PC-9 (cell line): ENCODE results near the gene ZNF316.

Source experiments
- EZH2 ChIP-seq: fragments of 200-600 bp; sonication (generic); IDR thresholded peaks from 2 replicates; pipeline ENCODE4 v1.8.0; 2017; ENCODE audit warnings: antibody characterized with exemption, low read depth
- TF ChIP-seq, protein P1 (sequence below): fragments of 200-600 bp; sonication (generic); conservative IDR thresholded peaks from 2 replicates; pipeline ENCODE4 v1.6.1; 2017; ENCODE audit warnings: mixed run types, antibody characterized with exemption, mild to moderate bottlenecking, moderate library complexity

DNA sequence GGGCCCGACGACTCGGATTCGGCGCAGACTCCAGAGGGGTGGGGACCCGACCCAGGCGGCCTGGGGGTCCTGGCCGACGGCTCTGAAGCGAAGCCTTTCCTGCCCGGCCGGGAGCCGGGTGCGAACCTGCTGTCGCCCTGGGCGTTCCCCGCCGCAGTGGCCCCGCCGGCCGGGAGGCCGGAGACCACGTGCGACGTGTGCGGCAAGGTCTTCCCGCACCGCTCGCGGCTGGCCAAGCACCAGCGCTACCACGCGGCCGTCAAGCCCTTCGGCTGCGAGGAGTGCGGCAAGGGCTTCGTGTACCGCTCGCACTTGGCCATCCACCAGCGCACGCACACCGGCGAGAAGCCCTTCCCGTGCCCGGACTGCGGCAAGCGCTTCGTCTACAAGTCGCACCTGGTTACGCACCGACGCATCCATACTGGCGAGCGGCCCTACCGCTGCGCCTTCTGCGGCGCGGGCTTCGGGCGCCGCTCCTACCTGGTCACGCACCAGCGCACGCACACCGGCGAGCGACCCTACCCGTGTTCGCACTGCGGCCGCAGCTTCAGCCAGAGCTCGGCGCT is 15.4 kb downstream of the ZNF316 start:
- TF ChIP-seq, protein P1, sequence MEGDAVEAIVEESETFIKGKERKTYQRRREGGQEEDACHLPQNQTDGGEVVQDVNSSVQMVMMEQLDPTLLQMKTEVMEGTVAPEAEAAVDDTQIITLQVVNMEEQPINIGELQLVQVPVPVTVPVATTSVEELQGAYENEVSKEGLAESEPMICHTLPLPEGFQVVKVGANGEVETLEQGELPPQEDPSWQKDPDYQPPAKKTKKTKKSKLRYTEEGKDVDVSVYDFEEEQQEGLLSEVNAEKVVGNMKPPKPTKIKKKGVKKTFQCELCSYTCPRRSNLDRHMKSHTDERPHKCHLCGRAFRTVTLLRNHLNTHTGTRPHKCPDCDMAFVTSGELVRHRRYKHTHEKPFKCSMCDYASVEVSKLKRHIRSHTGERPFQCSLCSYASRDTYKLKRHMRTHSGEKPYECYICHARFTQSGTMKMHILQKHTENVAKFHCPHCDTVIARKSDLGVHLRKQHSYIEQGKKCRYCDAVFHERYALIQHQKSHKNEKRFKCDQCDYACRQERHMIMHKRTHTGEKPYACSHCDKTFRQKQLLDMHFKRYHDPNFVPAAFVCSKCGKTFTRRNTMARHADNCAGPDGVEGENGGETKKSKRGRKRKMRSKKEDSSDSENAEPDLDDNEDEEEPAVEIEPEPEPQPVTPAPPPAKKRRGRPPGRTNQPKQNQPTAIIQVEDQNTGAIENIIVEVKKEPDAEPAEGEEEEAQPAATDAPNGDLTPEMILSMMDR: no peak
- TF ChIP-seq EZH2: no peak
